A549 (cell line): ENCODE data around the gene PRTFDC1. TPM values are rescaled to one million over a fixed set of nuclear protein-coding genes. Genes with fewer than 3 reads are reported as not detected.

ENCODE experiments used
- ATAC-seq, 2 experiments: fragments of 200-7000 bp in 1 of 2; fragments of >200 bp in 1 of 2; cut with Nextera tagmentation in 1 of 2; cut with Tn5 transposase in 1 of 2; 3 replicates each; pipeline versions ENCODE4 v1.8.0 to v1.9.1; 2018 to 2020; ENCODE audit warnings: mild to moderate bottlenecking in 1 of 2, moderate library complexity in 1 of 2
- CTCF ChIA-PET: fragments of 300-600 bp; sonication (Branson Sonifier 250); formaldehyde crosslinking; extraction: SDS; loops from one replicate; lab custom pipeline; 2021; ENCODE audit warnings: antibody characterized with exemption, inconsistent platforms; lab: Yijun Ruan, JAX
- POLR2A ChIA-PET: fragments of 350-600 bp; formaldehyde crosslinking; extraction: SDS; loops from one replicate; lab custom pipeline; 2021; ENCODE audit warnings: antibody characterized with exemption, inconsistent platforms; lab: Yijun Ruan, JAX
- DNase-seq, 2 experiments: peaks; one replicate each; pipeline versions ENCODE4 v3.0.0 to v3.0.0-alpha.2; 2011 to 2016; ENCODE audit warnings: low read depth in 1 of 2, low spot score in 1 of 2
- FAIRE-seq: peaks from 2 replicates; lab custom pipeline; 2011; peaks lifted over from hg19 to GRCh38; lab: Jason Lieb, UNC
- H3K27ac ChIP-seq, 2 experiments: fragments of >200 bp; sonication (Bioruptor Twin); formaldehyde crosslinking; 3 replicates each; pipeline ENCODE4 v1.5.1; 2016 to 2017
- H3K4me1 ChIP-seq: fragments of >200 bp; sonication (Bioruptor Twin); formaldehyde crosslinking; 3 replicates; pipeline ENCODE4 v1.6.1; 2016
- H3K4me2 ChIP-seq: fragments of >200 bp; sonication (Bioruptor Twin); formaldehyde crosslinking; 3 replicates; pipeline ENCODE4 v1.6.1; 2016
- H3K4me3 ChIP-seq: fragments of >200 bp; sonication (Bioruptor Twin); formaldehyde crosslinking; 3 replicates; pipeline ENCODE4 v1.5.1; 2016
- H3K9me3 ChIP-seq: fragments of >200 bp; sonication (Bioruptor Twin); formaldehyde crosslinking; 3 replicates; pipeline ENCODE4 v1.6.1; 2016
- ATOH8 ChIP-seq: fragments of 250-450 bp; sonication (Bioruptor Pico); IDR thresholded peaks from 2 replicates; pipeline ENCODE4 v1.5.0; 2020; ENCODE audit warnings: low read depth, mild to moderate bottlenecking, moderate library complexity
- CBX2 ChIP-seq: fragments of 200-600 bp; sonication (generic); IDR thresholded peaks from 2 replicates; pipeline ENCODE4 v1.6.1; 2016; ENCODE audit warnings: low read depth, mild to moderate bottlenecking, borderline replicate concordance
- CBX8 ChIP-seq: fragments of 200-600 bp; sonication (generic); IDR thresholded peaks from 2 replicates; pipeline ENCODE4 v1.6.1; 2016
- CEBPB ChIP-seq, 2 experiments: fragments of >200 bp in 1 of 2; sonication (Bioruptor Twin) in 1 of 2; formaldehyde crosslinking in 1 of 2; IDR thresholded peaks; 2 replicates each; pipeline ENCODE4 v1.6.1; 2012 to 2016
- E2F6 ChIP-seq: IDR thresholded peaks from 2 replicates; pipeline ENCODE4 v1.6.1; 2012; ENCODE audit warnings: low read depth, borderline replicate concordance
- EHMT2 ChIP-seq: fragments of 200-600 bp; sonication (generic); IDR thresholded peaks from 2 replicates; pipeline ENCODE4 v1.6.1; 2016; ENCODE audit warnings: antibody characterized with exemption, low read depth, mild to moderate bottlenecking, moderate library complexity
- EP300 ChIP-seq, 2 experiments: fragments of >200 bp; sonication (Bioruptor Twin); formaldehyde crosslinking; IDR thresholded peaks; 2 replicates in 1 of 2; 3 replicates in 1 of 2; pipeline ENCODE4 v1.6.1; 2016 to 2017
- FOXS1 ChIP-seq: fragments of 250-450 bp; sonication (Bioruptor Pico); IDR thresholded peaks from 2 replicates; pipeline ENCODE4 v1.5.0; 2020; ENCODE audit warnings: mild to moderate bottlenecking, moderate library complexity
- HES2 ChIP-seq: fragments of >200 bp; sonication (Bioruptor Twin); formaldehyde crosslinking; IDR thresholded peaks from 2 replicates; pipeline ENCODE4 v1.6.1; 2016
- KDM5A ChIP-seq: fragments of 200-600 bp; sonication (generic); IDR thresholded peaks from 2 replicates; pipeline ENCODE4 v1.6.1; 2016; ENCODE audit warnings: antibody characterized with exemption, mild to moderate bottlenecking
- MAFK ChIP-seq: fragments of 450-650 bp; IDR thresholded peaks from 2 replicates; pipeline ENCODE4 v1.6.1; 2014; ENCODE audit not compliant: partially characterized antibody
- MAX ChIP-seq: IDR thresholded peaks from 2 replicates; pipeline ENCODE4 v1.6.1; 2012
- MAZ ChIP-seq: fragments of 150-350 bp; IDR thresholded peaks from 2 replicates; pipeline ENCODE4 v1.6.1; 2014; ENCODE audit warnings: antibody characterized with exemption, low read depth, low read length, borderline replicate concordance
- MYC ChIP-seq: IDR thresholded peaks from 2 replicates; pipeline ENCODE4 v1.6.1; 2012; ENCODE audit warnings: mild to moderate bottlenecking, inconsistent platforms, low read length, improper control_type of control experiment, borderline replicate concordance
- PBX3 ChIP-seq: IDR thresholded peaks from 2 replicates; pipeline ENCODE4 v1.6.1; 2012
- POLR2A ChIP-seq: IDR thresholded peaks from 2 replicates; pipeline ENCODE4 v1.6.1; 2012; ENCODE audit warnings: mild to moderate bottlenecking, low read length
- RFX5 ChIP-seq: fragments of 450-650 bp; IDR thresholded peaks from 2 replicates; pipeline ENCODE4 v1.7.1; 2014; ENCODE audit warnings: antibody characterized with exemption, mild to moderate bottlenecking, moderate library complexity
- SMC3 ChIP-seq: fragments of >200 bp; sonication (Bioruptor Twin); formaldehyde crosslinking; IDR thresholded peaks from 3 replicates; pipeline ENCODE4 v1.6.1; 2018; ENCODE audit warnings: inconsistent platforms
- SREBF2 ChIP-seq: fragments of 450-650 bp; IDR thresholded peaks from 2 replicates; pipeline ENCODE4 v1.6.1; 2014; ENCODE audit warnings: mild to moderate bottlenecking, moderate library complexity
- ZC3H11A ChIP-seq: fragments of 450-650 bp; IDR thresholded peaks from 2 replicates; pipeline ENCODE4 v1.6.1; 2014; ENCODE audit warnings: antibody characterized with exemption, mild to moderate bottlenecking
- ZNF302 ChIP-seq: fragments of 250-450 bp; sonication (Bioruptor Pico); IDR thresholded peaks from 2 replicates; pipeline ENCODE4 v1.9.0; 2021; ENCODE audit warnings: inconsistent platforms, mild to moderate bottlenecking, moderate library complexity
- ZSCAN20 ChIP-seq: fragments of 250-450 bp; sonication (Bioruptor Pico); IDR thresholded peaks from 2 replicates; pipeline ENCODE4 v1.8.0; 2022; ENCODE audit warnings: mild to moderate bottlenecking, moderate library complexity
- WGBS: methylation state at CpG from one replicate; pipeline ENCODE4 v1.1.6; 2017; ENCODE audit errors: missing lambda C conversion rate; 5-methylcytosine and 5-hydroxymethylcytosine counted together
- polyA plus RNA-seq, 4 experiments: library from polyadenylated mRNA; depleted of rRNA in 3 of 4; stranded (reverse); fragments of >200 nt; fragmentation: RNase III in 1 of 4; extraction: RNeasy Plus Mini Kit Qiagen cat#74134 plus additional on column Dnase treatment in 1 of 4; gene quantifications; 2 replicates in 3 of 4; 3 replicates in 1 of 4; pipeline ENCODE4 v1.2.3, GENCODE V29; 2011 to 2017

Gene PRTFDC1
- polyA plus RNA-seq, 2 of the 4 experiments (the other 2 are of a cell fraction): 35.6 to 39.2 TPM

GRCh38 chr10:24847112-24848070, 105.0 kb downstream of the PRTFDC1 start (continued):
- TF ChIP-seq E2F6 (no peak), MAFK (no peak), FOXS1 (CRISPR knock-in tag) (no peak), KDM5A (no peak), MAX (no peak), SREBF2 (no peak), RFX5 (no peak)

- no peak for FAIRE-seq
Observed at GRCh38 chr10:24844742-24845141, 107.7 kb downstream of the PRTFDC1 start.

More at GRCh38 chr10:24844742-24845141, 107.7 kb downstream of the PRTFDC1 start:
- ChIA-PET CTCF (interaction anchor here (1.3 kb wide), 1 partner anchor 9 kb away, joined by 4 read pairs; no protein-coding TSS in a partner anchor), POLR2A (interaction anchor here (0.8 kb wide), 1 partner anchor 121 kb away, joined by 6 read pairs; the partner anchor contains the start of gene ARHGAP21)
- TF ChIP-seq MAZ (no peak), SREBF2 (no peak), CBX8 (no peak), ZSCAN20 (CRISPR knock-in tag) (no peak), SMC3 (no peak), EHMT2 (no peak), RFX5 (no peak), ATOH8 (no peak), CEBPB (IDR thresholded peaks at IDR 0.05) (no peak), MYC (no peak), ZC3H11A (no peak), EP300 (IDR thresholded peaks at IDR 0.05) (no peak), ZNF302 (CRISPR knock-in tag) (no peak), PBX3 (no peak), HES2 (no peak), MAX (no peak), E2F6 (no peak), POLR2A (no peak), CBX2 (no peak)
- Histone ChIP-seq H3K4me2 (no peak overlapping the region), H3K4me3 (no peak overlapping the region), H3K9me3 (no peaks in the 10 kb centered on the region), H3K4me1 (peaks cover 19% of the 10 kb centered on the region), H3K27ac (no peak overlapping the region)
- no peak for ATAC-seq
- DNase-seq: no peak
- 83% methylated on average over 2 of the region's 2 CpGs for WGBS
